GM12874 (cell line): ENCODE data around the gene SFRP5.

Experiments
- CTCF ChIP-seq: IDR thresholded peaks from 2 replicates; pipeline ENCODE4 v1.5.1; 2011; ENCODE audit warnings: low read depth, mild to moderate bottlenecking, control low read depth, low read length, moderate library complexity; ENCODE audit not compliant: insufficient read depth

Gene SFRP5

DNA sequence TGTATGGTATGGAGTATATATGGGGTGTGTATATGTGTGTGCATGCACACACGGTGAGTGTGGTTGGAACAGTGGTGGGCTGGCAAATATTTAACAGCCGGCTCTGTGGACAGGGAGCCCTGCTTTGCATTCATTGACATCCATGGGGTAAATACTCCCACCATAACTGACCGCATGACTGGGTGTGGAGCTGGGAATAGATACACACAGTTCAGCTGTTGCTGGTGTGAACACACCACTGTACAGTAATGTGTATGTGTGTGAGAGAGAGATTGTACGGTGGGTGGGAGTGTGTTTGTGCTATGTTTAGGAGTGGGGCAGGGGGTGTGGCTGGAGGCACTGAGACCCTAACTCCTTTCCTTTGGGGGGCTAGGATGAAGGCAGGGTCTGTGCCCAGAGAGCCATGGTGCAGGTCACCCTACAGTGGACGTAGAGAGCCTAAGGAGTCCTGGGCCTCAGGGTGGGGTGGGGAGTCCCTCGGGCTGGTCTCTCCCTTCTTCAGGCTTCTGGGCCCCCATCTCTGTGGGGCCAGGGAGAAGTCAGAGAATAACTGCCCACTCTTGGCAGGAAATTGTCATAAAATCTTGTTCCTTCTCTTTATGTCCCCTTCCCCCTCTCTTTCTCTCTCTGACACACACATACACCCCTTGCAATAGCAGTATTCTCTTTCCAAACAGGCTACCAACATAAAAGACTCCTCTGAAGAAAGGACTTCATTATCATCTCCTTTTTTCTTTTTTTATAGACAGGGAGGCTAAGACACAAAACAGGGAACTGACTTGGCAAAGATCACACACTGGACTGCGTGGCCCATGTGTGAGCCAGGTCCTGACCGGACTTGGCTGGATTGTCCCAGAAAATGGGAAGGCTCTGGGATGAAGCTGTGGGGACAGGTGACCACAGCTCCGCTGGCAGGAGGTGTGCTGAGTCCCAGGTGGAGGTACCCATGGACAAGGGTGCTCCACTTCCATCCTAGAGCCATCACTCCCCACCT, 3.2 kb downstream of the SFRP5 start:
- no peak for TF ChIP-seq CTCF

GRCh38 chr10:97766996-97767924, 4.5 kb downstream of the SFRP5 start:
- TF ChIP-seq CTCF: no peak

DNA sequence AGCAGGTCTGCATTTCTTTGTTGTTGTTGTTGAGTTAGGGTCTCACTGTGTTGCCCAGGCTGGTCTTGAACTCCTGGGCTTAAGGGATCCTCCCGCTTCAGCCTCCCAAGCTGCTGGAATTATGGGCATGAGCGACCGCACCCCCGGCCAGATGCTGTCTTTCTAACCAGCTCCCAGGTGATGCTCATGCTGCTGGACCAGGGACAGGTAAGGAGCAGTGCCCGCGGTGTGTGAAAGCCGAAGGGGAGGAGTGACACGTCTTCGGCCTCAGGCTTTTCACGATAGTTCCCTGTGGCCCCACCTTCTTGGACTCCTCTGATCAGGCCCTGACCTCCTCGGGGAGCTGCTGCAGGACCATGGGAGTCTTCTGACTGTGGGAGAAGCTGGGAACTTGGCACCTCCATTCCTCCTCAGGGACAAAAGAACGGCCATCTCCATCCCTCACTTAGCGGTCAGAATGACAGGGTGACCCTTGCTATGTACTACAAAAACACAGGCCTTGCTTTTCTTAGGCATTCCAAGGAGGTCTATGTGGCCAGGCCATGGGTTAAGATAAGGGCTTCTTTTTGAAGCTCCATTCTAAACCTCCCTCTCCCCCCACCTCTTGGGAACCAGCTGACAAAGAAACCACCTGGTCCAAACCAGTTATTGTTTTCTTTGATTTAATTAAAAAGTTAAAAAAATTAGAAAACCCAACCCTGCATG, 5.5 kb downstream of the SFRP5 start:
- TF ChIP-seq CTCF: no peak

- TF ChIP-seq CTCF: no peak
Measured at GRCh38 chr10:97765201-97765600, 6.6 kb downstream of the SFRP5 start.

GRCh38 chr10:97764519-97764931, 7.3 kb downstream of the SFRP5 start:
- no peak for TF ChIP-seq CTCF

DNA sequence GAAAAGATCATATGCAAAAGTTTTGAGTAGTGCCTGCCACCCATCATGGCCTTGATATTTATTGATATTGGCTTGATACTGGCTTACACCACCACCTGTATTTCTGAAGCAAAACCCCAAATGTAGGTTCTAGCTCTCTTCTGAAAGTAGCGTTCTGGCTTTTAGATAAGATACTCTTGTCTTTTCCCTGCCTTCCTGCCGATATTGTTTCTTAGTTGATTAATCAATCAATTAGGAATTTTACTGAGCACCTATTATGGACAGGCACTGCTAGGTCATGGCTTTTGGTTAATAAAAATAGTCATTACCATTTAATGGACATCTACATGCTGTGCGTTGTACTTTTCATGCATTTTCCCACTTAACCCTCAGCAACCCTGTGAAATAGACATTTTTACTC, 7.9 kb downstream of the SFRP5 start:
- TF ChIP-seq CTCF: no peak
